Airway epithelial cell (primary cell): ENCODE measurements around the gene LCN15. TPM values are rescaled to one million over a fixed set of nuclear protein-coding genes. Genes with fewer than 3 reads are reported as not detected.

ENCODE experiments used
- total RNA-seq: library from RNA; depleted of rRNA; stranded (reverse); fragments of >200 nt; gene quantifications from 2 replicates; pipeline ENCODE4 v1.2.3, GENCODE V29; 2015

LCN15 gene
- not detected in 2 replicates for total RNA-seq

GRCh38 chr9:136764301-136764891, at the start of gene LCN15:
Gene LCN15, minus strand, starts transcription at chr9:136764518. Its CDS starts 30 bp downstream, at chr9:136764488.

GRCh38 chr9:136807281-136808074, 43.2 kb upstream of the LCN15 start, which contains the start of gene RABL6:
Gene RABL6, plus strand, starts transcription at chr9:136807948. Its CDS starts 249 bp downstream, at chr9:136808197.

GRCh38 chr9:136796238-136796774, 32.0 kb upstream of the LCN15 start, which contains the start of gene CCDC183:
Gene CCDC183, plus strand, starts transcription at chr9:136796338. Its CDS starts 60 bp downstream, at chr9:136796398.

GRCh38 chr9:136790640-136791515, 26.6 kb upstream of the LCN15 start, which contains the start of gene TMEM141:
Gene TMEM141, plus strand, starts transcription at chr9:136791344. Its CDS starts 27 bp downstream, at chr9:136791371.

GRCh38 chr9:136748201-136748600, 16.1 kb downstream of the LCN15 start, which contains the start of gene LCN6:
Gene LCN6, minus strand, starts transcription at chr9:136748525. Its CDS starts 42 bp downstream, at chr9:136748483.

GRCh38 chr9:136742591-136743391, 21.5 kb downstream of the LCN15 start, which contains the start of gene LCN10:
Gene LCN10, minus strand, starts transcription at chr9:136742940. Its CDS starts 37 bp downstream, at chr9:136742903.

GRCh38 chr9:136711751-136712689, 52.3 kb downstream of the LCN15 start, which contains the start of gene DIPK1B:
Gene DIPK1B, plus strand, starts transcription at chr9:136712572. Its CDS starts 94 bp downstream, at chr9:136712666.

Other genes with a start within 250 kb of the LCN15 start
- gene NOTCH1, start 218.5 kb downstream of the LCN15 start, total RNA-seq = 96.6 and 124 TPM in 2 replicates
- 27.7 and 28.8 TPM in 2 replicates for gene EGFL7, start 101.6 kb downstream of the LCN15 start, total RNA-seq
- gene AGPAT2, start 77.1 kb downstream of the LCN15 start, total RNA-seq = 36.9 and 56.4 TPM in 2 replicates
- 5.3 and 5.5 TPM in 2 replicates for gene DIPK1B, start 51.9 kb downstream of the LCN15 start, total RNA-seq
- not detected in 2 replicates for gene LCN10, start 21.6 kb downstream of the LCN15 start, total RNA-seq
- gene LCN6, start 16.0 kb downstream of the LCN15 start, total RNA-seq = not detected in 2 replicates
- gene LCN8, start 6.3 kb downstream of the LCN15 start, total RNA-seq = not detected in 2 replicates
- 163 and 200 TPM in 2 replicates for gene TMEM141, start 26.8 kb upstream of the LCN15 start, total RNA-seq
- 0.42 TPM in 1 of 2 replicates, not detected in the other for gene CCDC183, start 31.8 kb upstream of the LCN15 start, total RNA-seq
- gene RABL6, start 43.4 kb upstream of the LCN15 start, total RNA-seq = 86.5 and 106 TPM in 2 replicates
- gene AJM1, start 78.0 kb upstream of the LCN15 start, total RNA-seq = 1.8 and 2.0 TPM in 2 replicates
- gene PHPT1, start 84.9 kb upstream of the LCN15 start, total RNA-seq = 109 and 144 TPM in 2 replicates
- 0.74 and 1.4 TPM in 2 replicates for gene MAMDC4, start 87.8 kb upstream of the LCN15 start, total RNA-seq
- 341 and 351 TPM in 2 replicates for gene EDF1, start 101.8 kb upstream of the LCN15 start, total RNA-seq
- gene TRAF2, start 122.0 kb upstream of the LCN15 start, total RNA-seq = 11.5 and 16.3 TPM in 2 replicates
- 147 and 164 TPM in 2 replicates for gene FBXW5, start 180.2 kb upstream of the LCN15 start, total RNA-seq
- not detected in 2 replicates for gene C8G, start 180.7 kb upstream of the LCN15 start, total RNA-seq
- gene LCN12, start 187.8 kb upstream of the LCN15 start, total RNA-seq = not detected in 2 replicates
- gene PTGDS, start 213.0 kb upstream of the LCN15 start, total RNA-seq = not detected in 2 replicates
- not detected in 2 replicates for gene LCNL1, start 218.5 kb upstream of the LCN15 start, total RNA-seq
- gene PAXX, start 227.9 kb upstream of the LCN15 start, total RNA-seq = 50.9 and 69.2 TPM in 2 replicates
- gene CLIC3, start 232.1 kb upstream of the LCN15 start, total RNA-seq = 179 and 203 TPM in 2 replicates